HTR-8/SVneo (cell line): ENCODE measurements around the gene SDR42E1.

ENCODE experiments used
- DNase-seq: peaks from one replicate; pipeline ENCODE4 v3.0.0; 2011; ENCODE audit warnings: low spot score, mixed read lengths; ENCODE audit not compliant: insufficient read length
- FAIRE-seq: peaks from 2 replicates; lab custom pipeline; 2011; peaks lifted over from hg19 to GRCh38; lab: Jason Lieb, UNC

The SDR42E1 gene

GRCh38 chr16:81946206-81946605 is 65.1 kb downstream of the SDR42E1 start:
- DNase-seq (no peak), FAIRE-seq (no peak)

GRCh38 chr16:81945665-81946064 is 65.6 kb downstream of the SDR42E1 start:
- DNase-seq (no peak), FAIRE-seq (no peak)

GRCh38 chr16:81942007-81942601 is 69.2 kb downstream of the SDR42E1 start:
- no peak for FAIRE-seq
- no peak for DNase-seq

- FAIRE-seq (peak; percentile 57), DNase-seq (peak; percentile 41)
These were observed 70.3 kb downstream of the SDR42E1 start for GRCh38 chr16:81940781-81941560.

- FAIRE-seq (no peak), DNase-seq (no peak)
These were observed 71.9 kb downstream of the SDR42E1 start for GRCh38 chr16:81939164-81940056.
